SK-N-SH treated with all-trans-retinoic acid at 6 μM for 48 hours (cell line): ENCODE data around the gene ASCC3.

Source experiments
- ARNTL ChIP-seq: fragments of 450-650 bp; formaldehyde crosslinking; IDR thresholded peaks from 2 replicates; pipeline ENCODE4 v1.5.0; 2020; ENCODE audit warnings: low read depth, mild to moderate bottlenecking, moderate library complexity, borderline replicate concordance
- BACH2 ChIP-seq: fragments of 250-450 bp; sonication (Bioruptor Pico); IDR thresholded peaks from 2 replicates; pipeline ENCODE4 v1.9.0; 2021; ENCODE audit warnings: mild to moderate bottlenecking, borderline replicate concordance
- CREB5 ChIP-seq: fragments of 250-450 bp; sonication (Bioruptor Pico); IDR thresholded peaks from 2 replicates; pipeline ENCODE4 v1.5.1; 2020; ENCODE audit warnings: low read depth, mild to moderate bottlenecking, moderate library complexity
- CSDC2 ChIP-seq: fragments of 250-450 bp; sonication (Bioruptor Pico); IDR thresholded peaks from 2 replicates; pipeline ENCODE4 v1.5.0; 2020; ENCODE audit warnings: mild to moderate bottlenecking, moderate library complexity
- CSRNP3 ChIP-seq: fragments of 250-450 bp; sonication (Bioruptor Pico); IDR thresholded peaks from 2 replicates; pipeline ENCODE4 v1.5.1; 2021; ENCODE audit warnings: mild to moderate bottlenecking, moderate library complexity
- GLIS3 ChIP-seq: fragments of 250-450 bp; sonication (Bioruptor Pico); IDR thresholded peaks from 2 replicates; pipeline ENCODE4 v1.5.0; 2020; ENCODE audit warnings: mild to moderate bottlenecking, moderate library complexity
- ISL1 ChIP-seq: fragments of 250-450 bp; sonication (Bioruptor Pico); IDR thresholded peaks from 2 replicates; pipeline ENCODE4 v2.1.2; 2022; ENCODE audit warnings: mild to moderate bottlenecking, moderate library complexity
- OSR1 ChIP-seq: fragments of 250-450 bp; sonication (Bioruptor Pico); IDR thresholded peaks from 2 replicates; pipeline ENCODE4 v1.8.0; 2022; ENCODE audit warnings: moderate library complexity, mild to moderate bottlenecking, inconsistent platforms
- PATZ1 ChIP-seq: fragments of 250-450 bp; sonication (Bioruptor Pico); IDR thresholded peaks from 2 replicates; pipeline ENCODE4 v1.8.0; 2020; ENCODE audit warnings: mild to moderate bottlenecking, moderate library complexity, borderline replicate concordance
- PPARA ChIP-seq: fragments of 250-450 bp; sonication (Bioruptor Pico); IDR thresholded peaks from 2 replicates; pipeline ENCODE4 v1.5.0; 2020; ENCODE audit warnings: mild to moderate bottlenecking, borderline replicate concordance
- RARB ChIP-seq: fragments of 250-450 bp; sonication (Bioruptor Pico); IDR thresholded peaks from 2 replicates; pipeline ENCODE4 v1.8.0; 2021; ENCODE audit warnings: mild to moderate bottlenecking, moderate library complexity
- TSHZ2 ChIP-seq: fragments of 250-450 bp; sonication (Bioruptor Pico); IDR thresholded peaks from 2 replicates; pipeline ENCODE4 v1.5.0; 2020; ENCODE audit warnings: mild to moderate bottlenecking, moderate library complexity
- ZNF8 ChIP-seq: fragments of 450-650 bp; formaldehyde crosslinking; IDR thresholded peaks from 2 replicates; pipeline ENCODE4 v1.5.0; 2020; ENCODE audit warnings: mild to moderate bottlenecking, moderate library complexity
- TF ChIP-seq, protein P1 (sequence below): fragments of 250-450 bp; sonication (Bioruptor Pico); IDR thresholded peaks from 2 replicates; pipeline ENCODE4 v1.8.0; 2021; ENCODE audit warnings: low read depth, mild to moderate bottlenecking, moderate library complexity, borderline replicate concordance

- TF ChIP-seq ZNF8 (CRISPR knock-in tag) (no peak), BACH2 (CRISPR knock-in tag) (no peak), OSR1 (no peak), RARB (CRISPR knock-in tag) (no peak), TSHZ2 (CRISPR knock-in tag) (no peak), PATZ1 (CRISPR knock-in tag) (no peak), ARNTL (CRISPR knock-in tag) (no peak), CREB5 (CRISPR knock-in tag) (no peak), GLIS3 (no peak), PPARA (CRISPR knock-in tag) (no peak), CSRNP3 (CRISPR knock-in tag) (no peak), ISL1 (CRISPR knock-in tag) (no peak), CSDC2 (CRISPR knock-in tag) (no peak)
- TF ChIP-seq, protein P1, sequence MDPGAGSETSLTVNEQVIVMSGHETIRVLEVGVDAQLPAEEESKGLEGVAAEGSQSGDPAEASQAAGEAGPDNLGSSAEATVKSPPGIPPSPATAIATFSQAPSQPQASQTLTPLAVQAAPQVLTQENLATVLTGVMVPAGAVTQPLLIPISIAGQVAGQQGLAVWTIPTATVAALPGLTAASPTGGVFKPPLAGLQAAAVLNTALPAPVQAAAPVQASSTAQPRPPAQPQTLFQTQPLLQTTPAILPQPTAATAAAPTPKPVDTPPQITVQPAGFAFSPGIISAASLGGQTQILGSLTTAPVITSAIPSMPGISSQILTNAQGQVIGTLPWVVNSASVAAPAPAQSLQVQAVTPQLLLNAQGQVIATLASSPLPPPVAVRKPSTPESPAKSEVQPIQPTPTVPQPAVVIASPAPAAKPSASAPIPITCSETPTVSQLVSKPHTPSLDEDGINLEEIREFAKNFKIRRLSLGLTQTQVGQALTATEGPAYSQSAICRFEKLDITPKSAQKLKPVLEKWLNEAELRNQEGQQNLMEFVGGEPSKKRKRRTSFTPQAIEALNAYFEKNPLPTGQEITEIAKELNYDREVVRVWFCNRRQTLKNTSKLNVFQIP = no peak
Measured at GRCh38 chr6:100614386-100614785, 266.7 kb downstream of the ASCC3 start.
